SK-N-SH (cell line): ENCODE measurements around the gene CNIH2.

Source experiments
- EP300 ChIP-seq, 2 experiments: IDR thresholded peaks; 2 replicates each; pipeline versions ENCODE4 v1.4.0 to v1.6.1; 2012; ENCODE audit warnings: borderline replicate concordance in 1 of 2, low read depth in 1 of 2, low read length in 1 of 2
- EZH2phosphoT487 ChIP-seq: fragments of 200-600 bp; sonication (generic); IDR thresholded peaks from 2 replicates; pipeline ENCODE4 v1.6.1; 2017; ENCODE audit warnings: low read depth, mixed run types, mild to moderate bottlenecking, antibody characterized with exemption, moderate library complexity, borderline replicate concordance
- MXI1 ChIP-seq: IDR thresholded peaks from 2 replicates; pipeline ENCODE4 v1.6.1; 2012; ENCODE audit warnings: mild to moderate bottlenecking, low read depth, low read length, improper control_type of control experiment
- NRF1 ChIP-seq: IDR thresholded peaks from 2 replicates; pipeline ENCODE4 v1.6.1; 2012; ENCODE audit warnings: low read depth, mild to moderate bottlenecking, low read length
- POLR2AphosphoS5 ChIP-seq: IDR thresholded peaks from 2 replicates; pipeline ENCODE4 v1.6.1; 2012; ENCODE audit warnings: low read depth, low read length
- RCOR1 ChIP-seq: fragments of 150-350 bp; IDR thresholded peaks from 2 replicates; pipeline ENCODE4 v1.6.1; 2017; ENCODE audit warnings: antibody characterized with exemption, low read length
- SIN3A ChIP-seq: IDR thresholded peaks from 2 replicates; pipeline ENCODE4 v1.6.1; 2012; ENCODE audit warnings: low read depth, mild to moderate bottlenecking, low read length, moderate library complexity, borderline replicate concordance
- SMC3 ChIP-seq: IDR thresholded peaks from 2 replicates; pipeline ENCODE4 v1.6.1; 2012; ENCODE audit warnings: low read depth, low read length, improper control_type of control experiment
- TEAD4 ChIP-seq: IDR thresholded peaks from 2 replicates; pipeline ENCODE4 v1.4.0; 2012; ENCODE audit warnings: mild to moderate bottlenecking, borderline replicate concordance; ENCODE audit not compliant: insufficient read depth
- TF ChIP-seq, protein P1 (sequence below): fragments of 200-600 bp; sonication (generic); IDR thresholded peaks from 2 replicates; pipeline ENCODE4 v1.6.1; 2017; ENCODE audit warnings: antibody characterized with exemption, mild to moderate bottlenecking, moderate library complexity
- TF ChIP-seq, protein P2 (sequence below): IDR thresholded peaks from 2 replicates; pipeline ENCODE4 v1.4.0; 2012; ENCODE audit warnings: low read depth
- TF ChIP-seq, protein P3 (sequence below): IDR thresholded peaks from 2 replicates; pipeline ENCODE4 v1.6.1; 2012; ENCODE audit warnings: mild to moderate bottlenecking, low read depth, low read length, moderate library complexity

DNA sequence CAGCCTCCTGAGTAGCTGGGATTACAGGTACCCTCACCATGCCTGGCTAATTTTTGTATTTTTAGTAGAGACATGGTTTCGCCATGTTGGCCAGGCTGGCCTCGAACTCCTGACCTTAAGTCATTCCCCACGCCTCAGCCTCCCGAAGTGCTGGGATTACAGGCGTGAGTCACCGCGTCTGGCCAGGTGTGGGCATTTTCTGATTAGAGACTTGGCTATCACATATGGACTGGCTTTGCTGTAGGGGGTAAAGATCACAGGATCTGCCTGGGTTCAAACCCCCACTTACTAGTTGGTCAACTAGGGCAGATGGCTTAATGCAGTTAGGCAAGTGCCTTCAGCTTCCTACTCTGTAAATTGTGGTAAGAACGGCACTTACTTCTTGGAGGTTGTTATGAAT, 32.3 kb downstream of the CNIH2 start:
- TF ChIP-seq RCOR1 (no peak), SIN3A (no peak), POLR2AphosphoS5 (no peak), EP300 (IDR thresholded peaks at IDR 0.05; ENCODE audit: borderline replicate concordance in 1 of 2, low read depth in 1 of 2, low read length in 1 of 2) (no peak), NRF1 (no peak), MXI1 (no peak), TEAD4 (no peak), SMC3 (no peak), EZH2phosphoT487 (no peak)
- TF ChIP-seq, protein P1, sequence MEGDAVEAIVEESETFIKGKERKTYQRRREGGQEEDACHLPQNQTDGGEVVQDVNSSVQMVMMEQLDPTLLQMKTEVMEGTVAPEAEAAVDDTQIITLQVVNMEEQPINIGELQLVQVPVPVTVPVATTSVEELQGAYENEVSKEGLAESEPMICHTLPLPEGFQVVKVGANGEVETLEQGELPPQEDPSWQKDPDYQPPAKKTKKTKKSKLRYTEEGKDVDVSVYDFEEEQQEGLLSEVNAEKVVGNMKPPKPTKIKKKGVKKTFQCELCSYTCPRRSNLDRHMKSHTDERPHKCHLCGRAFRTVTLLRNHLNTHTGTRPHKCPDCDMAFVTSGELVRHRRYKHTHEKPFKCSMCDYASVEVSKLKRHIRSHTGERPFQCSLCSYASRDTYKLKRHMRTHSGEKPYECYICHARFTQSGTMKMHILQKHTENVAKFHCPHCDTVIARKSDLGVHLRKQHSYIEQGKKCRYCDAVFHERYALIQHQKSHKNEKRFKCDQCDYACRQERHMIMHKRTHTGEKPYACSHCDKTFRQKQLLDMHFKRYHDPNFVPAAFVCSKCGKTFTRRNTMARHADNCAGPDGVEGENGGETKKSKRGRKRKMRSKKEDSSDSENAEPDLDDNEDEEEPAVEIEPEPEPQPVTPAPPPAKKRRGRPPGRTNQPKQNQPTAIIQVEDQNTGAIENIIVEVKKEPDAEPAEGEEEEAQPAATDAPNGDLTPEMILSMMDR = no peak
- TF ChIP-seq, protein P2, sequence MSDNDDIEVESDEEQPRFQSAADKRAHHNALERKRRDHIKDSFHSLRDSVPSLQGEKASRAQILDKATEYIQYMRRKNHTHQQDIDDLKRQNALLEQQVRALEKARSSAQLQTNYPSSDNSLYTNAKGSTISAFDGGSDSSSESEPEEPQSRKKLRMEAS = no peak
- TF ChIP-seq, protein P3, sequence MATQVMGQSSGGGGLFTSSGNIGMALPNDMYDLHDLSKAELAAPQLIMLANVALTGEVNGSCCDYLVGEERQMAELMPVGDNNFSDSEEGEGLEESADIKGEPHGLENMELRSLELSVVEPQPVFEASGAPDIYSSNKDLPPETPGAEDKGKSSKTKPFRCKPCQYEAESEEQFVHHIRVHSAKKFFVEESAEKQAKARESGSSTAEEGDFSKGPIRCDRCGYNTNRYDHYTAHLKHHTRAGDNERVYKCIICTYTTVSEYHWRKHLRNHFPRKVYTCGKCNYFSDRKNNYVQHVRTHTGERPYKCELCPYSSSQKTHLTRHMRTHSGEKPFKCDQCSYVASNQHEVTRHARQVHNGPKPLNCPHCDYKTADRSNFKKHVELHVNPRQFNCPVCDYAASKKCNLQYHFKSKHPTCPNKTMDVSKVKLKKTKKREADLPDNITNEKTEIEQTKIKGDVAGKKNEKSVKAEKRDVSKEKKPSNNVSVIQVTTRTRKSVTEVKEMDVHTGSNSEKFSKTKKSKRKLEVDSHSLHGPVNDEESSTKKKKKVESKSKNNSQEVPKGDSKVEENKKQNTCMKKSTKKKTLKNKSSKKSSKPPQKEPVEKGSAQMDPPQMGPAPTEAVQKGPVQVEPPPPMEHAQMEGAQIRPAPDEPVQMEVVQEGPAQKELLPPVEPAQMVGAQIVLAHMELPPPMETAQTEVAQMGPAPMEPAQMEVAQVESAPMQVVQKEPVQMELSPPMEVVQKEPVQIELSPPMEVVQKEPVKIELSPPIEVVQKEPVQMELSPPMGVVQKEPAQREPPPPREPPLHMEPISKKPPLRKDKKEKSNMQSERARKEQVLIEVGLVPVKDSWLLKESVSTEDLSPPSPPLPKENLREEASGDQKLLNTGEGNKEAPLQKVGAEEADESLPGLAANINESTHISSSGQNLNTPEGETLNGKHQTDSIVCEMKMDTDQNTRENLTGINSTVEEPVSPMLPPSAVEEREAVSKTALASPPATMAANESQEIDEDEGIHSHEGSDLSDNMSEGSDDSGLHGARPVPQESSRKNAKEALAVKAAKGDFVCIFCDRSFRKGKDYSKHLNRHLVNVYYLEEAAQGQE = no peak
